ENCODE measurements around the gene PADI6. TPM values are rescaled to one million over a fixed set of nuclear protein-coding genes. Genes with fewer than 3 reads are reported as not detected.

The PADI6 gene
- total and polyA plus RNA-seq, 7 donors: 0.04 TPM; not detected in 6

DNA sequence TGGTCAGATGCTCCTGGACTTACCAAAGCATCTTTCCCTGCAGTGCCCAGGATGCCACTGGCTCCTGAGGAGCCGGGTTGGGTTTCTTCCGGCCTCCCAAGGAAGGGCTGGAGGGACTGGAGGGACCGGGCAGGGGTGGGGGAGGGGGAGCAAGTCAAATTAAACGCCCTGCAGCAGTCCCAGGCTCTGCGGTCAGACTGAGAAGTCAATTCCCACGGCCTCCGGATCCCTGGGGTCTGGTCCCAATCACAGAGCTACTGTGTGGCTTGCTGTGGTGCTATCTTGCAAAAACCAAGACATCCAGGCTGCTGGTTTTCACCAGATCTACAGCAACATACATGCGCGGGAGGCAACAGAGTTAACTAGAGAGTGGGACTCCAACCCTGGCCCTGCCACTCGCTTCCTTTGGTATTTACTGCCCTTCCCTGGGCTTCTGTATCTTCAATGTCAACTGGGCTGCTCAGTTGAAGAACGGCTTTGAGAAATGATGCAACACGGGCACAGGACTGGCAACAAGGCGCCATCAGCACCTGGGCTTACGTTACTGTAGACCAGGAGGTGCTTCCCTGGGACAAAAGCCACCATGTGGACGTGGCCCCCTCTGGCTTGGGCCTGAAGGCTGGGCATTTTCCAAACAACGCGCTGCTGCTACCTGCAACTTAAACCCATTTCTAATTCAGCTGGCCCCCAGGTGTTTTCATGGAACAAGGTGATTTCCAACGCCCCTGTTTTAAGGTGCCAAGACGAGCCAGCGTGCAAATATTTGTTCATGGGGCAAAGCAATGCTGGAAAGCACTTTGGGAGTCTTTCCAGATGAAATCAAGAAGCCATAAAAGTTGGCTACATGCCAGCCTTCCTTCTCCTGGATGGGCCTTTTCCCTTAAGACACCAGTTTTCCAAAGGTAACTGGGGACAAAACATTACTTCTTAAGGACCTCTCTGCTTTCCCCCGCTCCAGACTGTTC is 56.0 kb downstream of the PADI6 start:
- no peak overlapping the region for H3K27ac ChIP-seq
- no peaks in the 10 kb centered on the region for H3K9me3 ChIP-seq
- H3K4me1 ChIP-seq: no peaks in the 10 kb centered on the region
- H3K27me3 ChIP-seq (ENCODE audit: insufficient read depth in 3 of 3, low read length in 2 of 3): no peaks in the 10 kb centered on the region
- WGBS, 3 donors: 86 to 88% (median 88%) methylated on average over 21 of the region's 21 CpGs
- peaks cover 9 to 69% of the 10 kb centered on the region in 2 donors for H3K36me3 ChIP-seq (ENCODE audit: insufficient read depth in 1 of 2, low read depth in 1 of 2)
- no peak overlapping the region for H3K4me3 ChIP-seq
- ATAC-seq (no peak), DNase-seq (no peak)
- TF ChIP-seq, protein P1, sequence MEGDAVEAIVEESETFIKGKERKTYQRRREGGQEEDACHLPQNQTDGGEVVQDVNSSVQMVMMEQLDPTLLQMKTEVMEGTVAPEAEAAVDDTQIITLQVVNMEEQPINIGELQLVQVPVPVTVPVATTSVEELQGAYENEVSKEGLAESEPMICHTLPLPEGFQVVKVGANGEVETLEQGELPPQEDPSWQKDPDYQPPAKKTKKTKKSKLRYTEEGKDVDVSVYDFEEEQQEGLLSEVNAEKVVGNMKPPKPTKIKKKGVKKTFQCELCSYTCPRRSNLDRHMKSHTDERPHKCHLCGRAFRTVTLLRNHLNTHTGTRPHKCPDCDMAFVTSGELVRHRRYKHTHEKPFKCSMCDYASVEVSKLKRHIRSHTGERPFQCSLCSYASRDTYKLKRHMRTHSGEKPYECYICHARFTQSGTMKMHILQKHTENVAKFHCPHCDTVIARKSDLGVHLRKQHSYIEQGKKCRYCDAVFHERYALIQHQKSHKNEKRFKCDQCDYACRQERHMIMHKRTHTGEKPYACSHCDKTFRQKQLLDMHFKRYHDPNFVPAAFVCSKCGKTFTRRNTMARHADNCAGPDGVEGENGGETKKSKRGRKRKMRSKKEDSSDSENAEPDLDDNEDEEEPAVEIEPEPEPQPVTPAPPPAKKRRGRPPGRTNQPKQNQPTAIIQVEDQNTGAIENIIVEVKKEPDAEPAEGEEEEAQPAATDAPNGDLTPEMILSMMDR (IDR thresholded peaks at IDR 0.05): no peak
- intact Hi-C loops (cut with DNase I): no loop called here

DNA sequence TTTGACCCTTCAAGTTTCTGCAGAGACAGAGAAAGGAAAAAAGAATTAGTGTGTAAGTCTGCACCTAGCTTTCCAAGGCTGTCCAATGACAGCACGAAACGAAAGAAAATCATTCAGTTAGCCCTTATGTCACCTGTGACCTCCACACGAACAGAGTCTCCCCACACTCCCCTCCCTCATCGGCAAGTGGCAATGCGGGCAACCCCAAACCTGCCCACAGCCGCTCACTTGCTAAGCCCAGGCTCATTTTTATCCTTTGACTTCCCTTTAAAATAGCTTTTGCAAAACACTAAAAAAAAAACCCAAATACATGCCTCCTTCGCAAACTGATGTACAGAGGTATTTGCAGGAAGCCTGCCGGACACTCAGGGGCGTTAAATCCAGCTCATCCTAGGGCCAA is 57.2 kb downstream of the PADI6 start:
- H3K36me3 ChIP-seq (ENCODE audit: insufficient read depth in 1 of 2, low read depth in 1 of 2): peaks cover 9 to 69% of the 10 kb centered on the region in 2 donors
- intact Hi-C loops (cut with DNase I): no loop called here
- WGBS, 3 donors: 92 to 96% (median 94%) methylated on average over 9 of the region's 9 CpGs

GRCh38 chr1:17432412-17432811 is 60.4 kb downstream of the PADI6 start:
- intact Hi-C loops (cut with DNase I): loop anchor here in 1 of 2 donors (10.0 kb wide), 1 partner anchor 182 kb away; no protein-coding TSS in a partner anchor
- no peak for ATAC-seq

More for the DNA sequence above, 57.2 kb downstream of the PADI6 start:
- DNase-seq: no peak
- no peaks in the 10 kb centered on the region for H3K27me3 ChIP-seq (ENCODE audit: insufficient read depth in 3 of 3, low read length in 2 of 3)
- H3K27ac ChIP-seq: no peak overlapping the region
- H3K4me1 ChIP-seq: no peaks in the 10 kb centered on the region
- no peak overlapping the region for H3K4me3 ChIP-seq
- TF ChIP-seq, protein P1 (IDR thresholded peaks at IDR 0.05): no peak
- no peaks in the 10 kb centered on the region for H3K9me3 ChIP-seq
- no peak for ATAC-seq

GRCh38 chr1:17433261-17433660 is 61.3 kb downstream of the PADI6 start:
- Histone ChIP-seq H3K36me3 (ENCODE audit: insufficient read depth in 1 of 2, low read depth in 1 of 2) (peaks cover 4 to 41% of the 10 kb centered on the region in 2 donors), H3K27me3 (ENCODE audit: insufficient read depth in 3 of 3, low read length in 2 of 3) (no peaks in the 10 kb centered on the region), H3K4me1 (peaks cover 6% of the 10 kb centered on the region), H3K4me3 (no peak overlapping the region), H3K9me3 (no peaks in the 10 kb centered on the region), H3K27ac (no peak overlapping the region)
- no peak for ATAC-seq
- DNase-seq: no peak
- intact Hi-C loops (cut with DNase I): loop anchor here in 1 of 2 donors (10.0 kb wide), 1 partner anchor 182 kb away; no protein-coding TSS in a partner anchor
- WGBS, 3 donors: 90 to 93% (median 90%) methylated on average over 13 of the region's 13 CpGs
- TF ChIP-seq, protein P1 (IDR thresholded peaks at IDR 0.05): no peak

More at GRCh38 chr1:17432412-17432811, 60.4 kb downstream of the PADI6 start:
- Histone ChIP-seq H3K4me3 (no peak overlapping the region), H3K27ac (no peak overlapping the region), H3K36me3 (ENCODE audit: insufficient read depth in 1 of 2, low read depth in 1 of 2) (peaks cover 9 to 50% of the 10 kb centered on the region in 2 donors), H3K27me3 (ENCODE audit: insufficient read depth in 3 of 3, low read length in 2 of 3) (no peaks in the 10 kb centered on the region), H3K9me3 (no peaks in the 10 kb centered on the region), H3K4me1 (peaks cover 6% of the 10 kb centered on the region)
- WGBS, 3 donors: 92 to 100% (median 93%) methylated on average over 3 of the region's 3 CpGs
- TF ChIP-seq, protein P1 (IDR thresholded peaks at IDR 0.05): no peak
- DNase-seq: no peak
